GM12801 (cell line): Measurements from ENCODE around the gene DIDO1.

Source experiments
- CTCF ChIP-seq: IDR thresholded peaks from one replicate; pipeline ENCODE4 v1.5.1; 2011; ENCODE audit warnings: control low read depth; ENCODE audit not compliant: insufficient read length; ENCODE audit errors: extremely low read depth

Gene DIDO1

GRCh38 chr20:62835931-62836861 lies 90.1 kb downstream of the DIDO1 start:
- TF ChIP-seq CTCF, result no peak

- no peak for TF ChIP-seq CTCF
These were observed 91.2 kb downstream of the DIDO1 start for GRCh38 chr20:62834967-62835730.

DNA sequence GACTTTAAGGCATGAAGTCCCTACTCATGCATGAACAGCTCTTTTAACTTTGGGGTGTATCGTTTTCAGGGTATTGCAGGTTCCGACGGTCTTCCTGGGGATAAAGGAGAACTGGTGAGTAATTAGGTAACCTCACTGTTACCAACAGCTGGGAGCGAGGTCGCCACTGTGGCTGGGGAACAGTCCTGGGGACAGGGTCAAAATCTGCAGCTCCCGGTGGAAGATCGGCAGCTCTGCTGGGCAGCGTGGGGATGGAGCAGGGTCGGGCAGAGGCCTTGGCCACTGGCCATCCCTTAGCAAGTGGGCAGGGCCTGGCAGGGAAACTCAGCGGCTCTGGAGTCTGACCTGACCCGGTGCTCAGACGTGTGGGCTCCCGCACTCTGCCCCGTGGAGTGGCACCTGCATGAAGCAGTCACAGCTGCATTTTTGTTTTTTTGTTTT lies 93.3 kb downstream of the DIDO1 start:
- TF ChIP-seq CTCF, result no peak

- TF ChIP-seq CTCF, result no peak
These were observed 93.9 kb downstream of the DIDO1 start for GRCh38 chr20:62832212-62832922.

GRCh38 chr20:62831854-62832211 lies 94.5 kb downstream of the DIDO1 start:
- TF ChIP-seq CTCF, result no peak

- no peak for TF ChIP-seq CTCF
These were observed 94.9 kb downstream of the DIDO1 start for GRCh38 chr20:62831361-62831788.

DNA sequence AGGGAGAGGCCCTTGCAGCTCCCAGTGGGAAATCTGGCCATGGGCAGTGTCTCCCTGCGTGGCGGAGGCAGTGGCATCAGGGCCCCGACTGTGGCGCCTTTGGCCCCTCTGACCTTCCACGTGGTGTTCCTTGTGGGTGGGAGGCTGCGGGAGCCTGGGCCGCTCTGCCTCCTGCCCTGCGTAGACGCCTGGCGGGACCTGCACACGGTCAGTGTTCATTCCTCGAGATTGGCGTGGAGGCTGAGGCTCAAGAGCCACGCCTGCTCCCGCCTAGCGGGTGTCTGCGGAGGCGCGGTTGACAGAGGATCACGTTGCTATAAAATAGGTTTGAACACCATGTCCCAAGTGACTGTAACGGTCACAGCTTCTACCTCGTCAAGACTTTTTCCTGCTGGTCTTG lies 95.5 kb downstream of the DIDO1 start:
- TF ChIP-seq CTCF, result no peak
